ENCODE measurements around the gene KRTAP24-1. TPM values are rescaled to one million over a fixed set of nuclear protein-coding genes. Genes with fewer than 3 reads are reported as not detected.

KRTAP24-1 gene
- total RNA-seq, 1 experiment from 2014 or later = not detected

- Histone ChIP-seq H3K4me3 (ENCODE audit: low read length) (no peak overlapping the region), H3K27me3 (ENCODE audit: low read length) (peaks cover 12% of the 10 kb centered on the region; the same call in 1 of the 2 replicates), H2AFZ (ENCODE audit: low read length) (no peak overlapping the region), H3K79me2 (ENCODE audit: low read length) (no peaks in the 10 kb centered on the region), H3K4me2 (ENCODE audit: low read length) (no peak overlapping the region), H3K9ac (ENCODE audit: low read length) (no peak overlapping the region), H3F3A (ENCODE audit: low read length, unreplicated experiment) (no peaks in the 10 kb centered on the region), H3K9me3 (ENCODE audit: low read length) (no peaks in the 10 kb centered on the region), H3K9me2 (replicated peaks; ENCODE audit: low read length) (no peaks in the 10 kb centered on the region), H3K36me3 (ENCODE audit: low read depth, low read length) (no peaks in the 10 kb centered on the region), H3K27ac (ENCODE audit: low read length) (no peak overlapping the region), H3K4me1 (ENCODE audit: insufficient read depth, low read length) (no peaks in the 10 kb centered on the region), H4K20me1 (ENCODE audit: low read length) (no peaks in the 10 kb centered on the region)
- intact Hi-C loops (cut with micrococcal nuclease) = no loop called here
- ATAC-seq = no peak
- no peak for DNase-seq
- ChIA-PET CTCF (no interaction called here), POLR2A (ENCODE audit: unreplicated experiment) (no interaction called here)
- TF ChIP-seq CTCF (conservative IDR thresholded peaks at IDR 0.05; ENCODE audit: low read depth, low read length) (no peak), EZH2phosphoT487 (IDR thresholded peaks at IDR 0.05; ENCODE audit: borderline replicate concordance, low read length) (no peak), EZH2 (IDR thresholded peaks at IDR 0.05; ENCODE audit: low read length, unreplicated experiment) (no peak)
- BruUV-seq (replicated peaks) = no TSS peak
Measured at GRCh38 chr21:30305136-30305535, 22.4 kb upstream of the KRTAP24-1 start.

GRCh38 chr21:30289215-30289614, 6.5 kb upstream of the KRTAP24-1 start, which contains the start of gene KRTAP25-1:
Gene KRTAP25-1, minus strand, starts transcription at chr21:30289514. Its CDS starts 24 bp downstream, at chr21:30289490.
- intact Hi-C loops (cut with micrococcal nuclease) = no loop called here
- H3K36me3 ChIP-seq (ENCODE audit: low read depth, low read length) = no peaks in the 10 kb centered on the region
- H3K27ac ChIP-seq (ENCODE audit: low read length) = no peak within 1 kb of the TSS
- CTCF ChIA-PET = no interaction called here
- ATAC-seq (no peak), DNase-seq (no peak)
- no peak for TF ChIP-seq EZH2 (IDR thresholded peaks at IDR 0.05; ENCODE audit: low read length, unreplicated experiment)
- no peak for TF ChIP-seq EZH2phosphoT487 (IDR thresholded peaks at IDR 0.05; ENCODE audit: borderline replicate concordance, low read length)
- no peaks in the 10 kb centered on the region for H4K20me1 ChIP-seq (ENCODE audit: low read length)
- no peak within 1 kb of the TSS for H3K9ac ChIP-seq (ENCODE audit: low read length)
- no TSS peak for BruUV-seq (replicated peaks)
- no peak within 1 kb of the TSS for H2AFZ ChIP-seq (ENCODE audit: low read length)
- no peaks in the 10 kb centered on the region for H3F3A ChIP-seq (ENCODE audit: low read length, unreplicated experiment)
- POLR2A ChIA-PET (ENCODE audit: unreplicated experiment) = interaction anchor here (0.6 kb wide), 1 partner anchor 15 kb away, joined by 3 read pairs; no protein-coding TSS in a partner anchor
- peaks cover 57% of the 10 kb centered on the region for H3K27me3 ChIP-seq (ENCODE audit: low read length)
- no peaks in the 10 kb centered on the region for H3K9me2 ChIP-seq (replicated peaks; ENCODE audit: low read length)
- no peaks in the 10 kb centered on the region for H3K9me3 ChIP-seq (ENCODE audit: low read length)
- no peaks in the 10 kb centered on the region for H3K79me2 ChIP-seq (ENCODE audit: low read length)
- H3K4me1 ChIP-seq (ENCODE audit: insufficient read depth, low read length) = no peaks in the 10 kb centered on the region
- H3K4me2 ChIP-seq (ENCODE audit: low read length) = no peak within 1 kb of the TSS
- H3K4me3 ChIP-seq (ENCODE audit: low read length) = no peak within 1 kb of the TSS

- intact Hi-C loops (cut with micrococcal nuclease) = no loop called here
- no peaks in the 10 kb centered on the region for H3F3A ChIP-seq (ENCODE audit: low read length, unreplicated experiment)
- TF ChIP-seq EZH2 (IDR thresholded peaks at IDR 0.05; ENCODE audit: low read length, unreplicated experiment) = no peak
- no peak for TF ChIP-seq EZH2phosphoT487 (IDR thresholded peaks at IDR 0.05; ENCODE audit: borderline replicate concordance, low read length)
- no peak for TF ChIP-seq CTCF (conservative IDR thresholded peaks at IDR 0.05; ENCODE audit: low read depth, low read length)
- H3K9me2 ChIP-seq (replicated peaks; ENCODE audit: low read length) = no peaks in the 10 kb centered on the region
- no peak overlapping the region for H2AFZ ChIP-seq (ENCODE audit: low read length)
- BruUV-seq (replicated peaks) = no TSS peak
- H3K4me1 ChIP-seq (ENCODE audit: insufficient read depth, low read length) = no peaks in the 10 kb centered on the region
- H3K27ac ChIP-seq (ENCODE audit: low read length) = no peak overlapping the region
- H3K9ac ChIP-seq (ENCODE audit: low read length) = no peak overlapping the region
- POLR2A ChIA-PET (ENCODE audit: unreplicated experiment) = no interaction called here
- no peak for ATAC-seq
- H3K79me2 ChIP-seq (ENCODE audit: low read length) = no peaks in the 10 kb centered on the region
- H3K9me3 ChIP-seq (ENCODE audit: low read length) = no peaks in the 10 kb centered on the region
- DNase-seq = no peak
- CTCF ChIA-PET = no interaction called here
- no peaks in the 10 kb centered on the region for H4K20me1 ChIP-seq (ENCODE audit: low read length)
- H3K4me3 ChIP-seq (ENCODE audit: low read length) = no peak overlapping the region
- H3K4me2 ChIP-seq (ENCODE audit: low read length) = no peak overlapping the region
- H3K27me3 ChIP-seq (ENCODE audit: low read length) = peaks cover 23% of the 10 kb centered on the region; the same call in 1 of the 2 replicates
- H3K36me3 ChIP-seq (ENCODE audit: low read depth, low read length) = no peaks in the 10 kb centered on the region
Measured at GRCh38 chr21:30271611-30272010, 11.1 kb downstream of the KRTAP24-1 start.

Data from PC-3 (cell line).